Measurements from ENCODE around the gene NT5C2.

GRCh38 chr10:103171278-103171677 is 21.8 kb downstream of the NT5C2 start:
- TF ChIP-seq CTCF (IDR thresholded peaks at IDR 0.05) (no peak), POLR2A (IDR thresholded peaks at IDR 0.05) (no peak)
